A673 (cell line): ENCODE results near the gene EFNA5. TPM values are rescaled to one million over a fixed set of nuclear protein-coding genes. Genes with fewer than 3 reads are reported as not detected.

Source experiments
- BruUV-seq: library from RNA; stranded (reverse); fragments of 400-500 nt; replicated peaks from 2 replicates; lab custom pipeline; 2021; lab: Mats Ljungman, UMichigan
- CTCF ChIA-PET: fragments of 300-600 bp; sonication (Branson Sonifier 250); formaldehyde crosslinking; loops from one replicate; lab custom pipeline; 2022; ENCODE audit warnings: antibody characterized with exemption; lab: Charles Lee
- POLR2A ChIA-PET: fragments of 300-600 bp; sonication (Branson Sonifier 250); formaldehyde crosslinking; loops from one replicate; lab custom pipeline; 2022; ENCODE audit warnings: antibody characterized with exemption; ENCODE audit not compliant: low non-redundant PET; lab: Charles Lee
- DNase-seq: peaks from one replicate; pipeline ENCODE4 v3.0.0-alpha.2; 2015; ENCODE audit warnings: low spot score
- H3K27ac ChIP-seq: fragments of 200-600 bp; sonication (generic); 2 replicates; pipeline ENCODE4 v1.5.1; 2016; ENCODE audit warnings: mixed run types, low read depth, mild to moderate bottlenecking, mixed read lengths, antibody characterized with exemption, low read length; ENCODE audit not compliant: poor library complexity, severe bottlenecking
- H3K27me3 ChIP-seq: fragments of 200-600 bp; sonication (generic); replicated peaks from 2 replicates; pipeline ENCODE4 v1.6.1; 2017; ENCODE audit warnings: mixed run types, low read depth, mild to moderate bottlenecking, mixed read lengths, antibody characterized with exemption, low read length; ENCODE audit not compliant: insufficient read depth, poor library complexity
- H3K36me3 ChIP-seq: fragments of 200-600 bp; sonication (generic); 2 replicates; pipeline ENCODE4 v1.6.1; 2016; ENCODE audit warnings: mixed run types, mild to moderate bottlenecking, mixed read lengths, antibody characterized with exemption, low read length; ENCODE audit not compliant: insufficient read depth, poor library complexity, severe bottlenecking
- H3K4me1 ChIP-seq: fragments of 200-600 bp; sonication (generic); 2 replicates; pipeline ENCODE4 v1.6.1; 2017; ENCODE audit warnings: mixed run types, mild to moderate bottlenecking, mixed read lengths, antibody characterized with exemption, low read length; ENCODE audit not compliant: insufficient read depth, poor library complexity, severe bottlenecking
- H3K4me3 ChIP-seq: fragments of 200-600 bp; sonication (generic); 2 replicates; pipeline ENCODE4 v1.5.1; 2016; ENCODE audit warnings: low read depth, mixed run types, mild to moderate bottlenecking, mixed read lengths, low read length; ENCODE audit not compliant: poor library complexity, severe bottlenecking
- H3K9me3 ChIP-seq: fragments of 200-600 bp; sonication (generic); 2 replicates; pipeline ENCODE4 v1.6.1; 2016; ENCODE audit warnings: mixed run types, low read depth, mild to moderate bottlenecking, mixed read lengths, antibody characterized with exemption, low read length; ENCODE audit not compliant: poor library complexity, severe bottlenecking
- CTCF ChIP-seq: fragments of 300-800, 200-600 bp; sonication (generic); conservative IDR thresholded peaks from 2 replicates; pipeline ENCODE4 v1.5.1; 2017; ENCODE audit warnings: low read depth, mild to moderate bottlenecking, antibody characterized with exemption, low read length, moderate library complexity, mixed read lengths
- EZH2 ChIP-seq: fragments of 200-600 bp; sonication (generic); IDR thresholded peaks from 2 replicates; pipeline ENCODE4 v1.6.1; 2017; ENCODE audit warnings: borderline replicate concordance, low read depth, mild to moderate bottlenecking, mixed read lengths, antibody characterized with exemption, low read length; ENCODE audit not compliant: poor library complexity, severe bottlenecking
- intact Hi-C: fragments of 100-400 bp; cut with micrococcal nuclease; formaldehyde crosslinking; loops from one replicate; pipeline ENCODE4 v1.10.0; 2022; ENCODE audit not compliant: unreplicated experiment
- total RNA-seq: library from RNA; stranded (reverse); gene quantifications from 2 replicates; pipeline ENCODE4 v1.2.3, GENCODE V29; 2021

Gene EFNA5
- total RNA-seq, 1 experiment from 2014 or later, result 16.7 TPM

DNA sequence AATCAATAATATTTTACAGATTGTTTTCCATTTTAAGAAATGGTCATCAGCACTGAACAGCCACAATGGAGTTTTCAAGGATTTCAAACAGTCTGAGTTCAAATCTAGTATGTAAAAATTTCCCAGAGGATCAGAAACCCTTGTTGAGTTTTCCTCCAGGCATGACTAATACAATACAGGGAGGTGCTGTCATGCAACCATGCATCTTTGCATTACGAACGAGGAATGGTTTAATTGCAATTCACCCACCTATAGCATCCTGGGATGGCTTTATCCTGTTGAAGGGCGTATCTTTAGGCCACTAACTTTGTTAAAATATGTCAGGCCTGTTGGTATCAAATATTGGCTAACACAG lies 196.4 kb downstream of the EFNA5 start:
- Histone ChIP-seq H3K9me3 (no peaks in the 10 kb centered on the region), H3K4me1 (peaks cover 45% of the 10 kb centered on the region), H3K27ac (no peak overlapping the region), H3K4me3 (no peak overlapping the region), H3K36me3 (no peaks in the 10 kb centered on the region), H3K27me3 (no peaks in the 10 kb centered on the region)
- CTCF ChIA-PET, result no interaction called here
- intact Hi-C loops, result loop anchor here (5.0 kb wide), 1 partner anchor 87 kb away; no protein-coding TSS in a partner anchor
- no TSS peak for BruUV-seq
- no peak for DNase-seq
- no peak for TF ChIP-seq EZH2
- no peak for TF ChIP-seq CTCF
- POLR2A ChIA-PET, result no interaction called here

DNA sequence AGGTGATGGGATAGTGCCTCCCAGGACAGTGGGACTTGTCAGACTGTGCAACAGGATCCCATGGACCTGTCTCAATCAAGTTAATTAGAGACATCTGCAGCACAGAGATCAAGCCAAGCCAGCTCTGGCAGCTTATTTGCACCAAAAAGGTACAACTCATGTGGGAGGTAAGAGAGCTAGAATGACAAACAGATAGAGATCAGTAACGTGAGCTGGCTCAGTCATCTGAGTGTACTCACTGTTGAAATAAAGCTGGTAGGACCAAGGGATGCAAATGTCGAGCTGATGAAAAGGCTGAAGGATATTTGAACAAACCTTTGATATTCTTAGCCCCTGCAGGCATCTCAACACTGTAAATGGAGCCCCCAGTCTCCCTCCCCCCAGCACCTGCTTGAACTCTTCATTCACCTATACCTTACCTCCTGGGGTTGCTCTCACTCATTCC lies 198.1 kb downstream of the EFNA5 start:
- Histone ChIP-seq H3K36me3 (no peaks in the 10 kb centered on the region), H3K4me1 (peaks cover 34% of the 10 kb centered on the region), H3K4me3 (no peak overlapping the region), H3K27me3 (no peaks in the 10 kb centered on the region), H3K27ac (no peak overlapping the region), H3K9me3 (no peaks in the 10 kb centered on the region)
- no TSS peak for BruUV-seq
- intact Hi-C loops, result loop anchor here (5.0 kb wide), 1 partner anchor 85 kb away; no protein-coding TSS in a partner anchor
- POLR2A ChIA-PET, result interaction anchor here (0.7 kb wide), 1 partner anchor 1734 kb away, joined by 3 read pairs; no protein-coding TSS in a partner anchor
- no peak for TF ChIP-seq CTCF
- TF ChIP-seq EZH2, result no peak
- DNase-seq, result no peak
- CTCF ChIA-PET, result no interaction called here

- Histone ChIP-seq H3K27ac (no peak overlapping the region), H3K9me3 (no peaks in the 10 kb centered on the region), H3K27me3 (no peaks in the 10 kb centered on the region), H3K4me1 (peaks cover 35% of the 10 kb centered on the region), H3K4me3 (no peak overlapping the region), H3K36me3 (no peaks in the 10 kb centered on the region)
- TF ChIP-seq CTCF (no peak), EZH2 (no peak)
- no TSS peak for BruUV-seq
- intact Hi-C loops, result loop anchor here (5.0 kb wide), 1 partner anchor 83 kb away; no protein-coding TSS in a partner anchor
- peak; percentile 78 for DNase-seq
- ChIA-PET CTCF (no interaction called here), POLR2A (no interaction called here)
Measured at GRCh38 chr5:107470295-107470582, 200.5 kb downstream of the EFNA5 start.
